ENCODE results near the gene SYNDIG1. TPM values are rescaled to one million over a fixed set of nuclear protein-coding genes. Genes with fewer than 3 reads are reported as not detected.

Gene SYNDIG1
- total RNA-seq, 1 experiment from 2014 or later: not detected

- no peak for DNase-seq
- no peak overlapping the region for H3K27ac ChIP-seq (ENCODE audit: low read length)
- H3K27me3 ChIP-seq (ENCODE audit: low read length): no peaks in the 10 kb centered on the region
- no peak overlapping the region for H3K9ac ChIP-seq (ENCODE audit: low read length)
- H3K79me2 ChIP-seq (ENCODE audit: low read length): no peaks in the 10 kb centered on the region
- H3K4me2 ChIP-seq (ENCODE audit: low read depth, low read length, poor library complexity, severe bottlenecking): no peak overlapping the region
- H2AFZ ChIP-seq (ENCODE audit: low read length): no peak overlapping the region
- H3K36me3 ChIP-seq (ENCODE audit: insufficient read depth, low read length): no peaks in the 10 kb centered on the region
- no peak overlapping the region for H3K4me3 ChIP-seq (ENCODE audit: low read length)
- no peaks in the 10 kb centered on the region for H3K9me2 ChIP-seq (replicated peaks; ENCODE audit: insufficient read depth, low read length)
- no peaks in the 10 kb centered on the region for H3K9me3 ChIP-seq (ENCODE audit: low read length)
- H3K4me1 ChIP-seq (ENCODE audit: low read length): peaks cover 17% of the 10 kb centered on the region
- H4K20me1 ChIP-seq (ENCODE audit: insufficient read depth, low read depth, low read length): peaks cover 18% of the 10 kb centered on the region; the same call in 1 of the 2 replicates
Measured at GRCh38 chr20:24676353-24676977, 207.0 kb downstream of the SYNDIG1 start.

GRCh38 chr20:24676978-24677370 lies 207.5 kb downstream of the SYNDIG1 start:
- Histone ChIP-seq H3K9me3 (ENCODE audit: low read length) (no peaks in the 10 kb centered on the region), H3K27ac (ENCODE audit: low read length) (no peak overlapping the region), H3K27me3 (ENCODE audit: low read length) (no peaks in the 10 kb centered on the region), H3K9me2 (replicated peaks; ENCODE audit: insufficient read depth, low read length) (no peaks in the 10 kb centered on the region), H3K79me2 (ENCODE audit: low read length) (no peaks in the 10 kb centered on the region), H2AFZ (ENCODE audit: low read length) (no peak overlapping the region), H3K36me3 (ENCODE audit: insufficient read depth, low read length) (no peaks in the 10 kb centered on the region), H4K20me1 (ENCODE audit: insufficient read depth, low read depth, low read length) (peaks cover 18% of the 10 kb centered on the region; the same call in 1 of the 2 replicates), H3K4me3 (ENCODE audit: low read length) (no peak overlapping the region), H3K9ac (ENCODE audit: low read length) (no peak overlapping the region), H3K4me1 (ENCODE audit: low read length) (peaks cover 14% of the 10 kb centered on the region), H3K4me2 (ENCODE audit: low read depth, low read length, poor library complexity, severe bottlenecking) (no peak overlapping the region)
- no peak for DNase-seq

GRCh38 chr20:24677626-24678315 lies 208.3 kb downstream of the SYNDIG1 start:
- H3K9ac ChIP-seq (ENCODE audit: low read length): no peak overlapping the region
- no peak overlapping the region for H3K4me2 ChIP-seq (ENCODE audit: low read depth, low read length, poor library complexity, severe bottlenecking)
- H3K27ac ChIP-seq (ENCODE audit: low read length): no peak overlapping the region
- no peak for DNase-seq
- no peaks in the 10 kb centered on the region for H3K27me3 ChIP-seq (ENCODE audit: low read length)
- no peaks in the 10 kb centered on the region for H3K79me2 ChIP-seq (ENCODE audit: low read length)
- H3K36me3 ChIP-seq (ENCODE audit: insufficient read depth, low read length): no peaks in the 10 kb centered on the region
- H3K4me3 ChIP-seq (ENCODE audit: low read length): no peak overlapping the region
- H3K4me1 ChIP-seq (ENCODE audit: low read length): peaks cover 9% of the 10 kb centered on the region
- no peaks in the 10 kb centered on the region for H3K9me2 ChIP-seq (replicated peaks; ENCODE audit: insufficient read depth, low read length)
- H2AFZ ChIP-seq (ENCODE audit: low read length): no peak overlapping the region
- no peaks in the 10 kb centered on the region for H3K9me3 ChIP-seq (ENCODE audit: low read length)
- peaks cover 18% of the 10 kb centered on the region; the same call in 1 of the 2 replicates for H4K20me1 ChIP-seq (ENCODE audit: insufficient read depth, low read depth, low read length)

- no peak for DNase-seq
- Histone ChIP-seq H4K20me1 (ENCODE audit: insufficient read depth, low read depth, low read length) (peaks cover 14% of the 10 kb centered on the region; the same call in 1 of the 2 replicates), H3K4me3 (ENCODE audit: low read length) (no peak overlapping the region), H3K4me2 (ENCODE audit: low read depth, low read length, poor library complexity, severe bottlenecking) (no peak overlapping the region), H3K9ac (ENCODE audit: low read length) (no peak overlapping the region), H3K27me3 (ENCODE audit: low read length) (no peaks in the 10 kb centered on the region), H3K79me2 (ENCODE audit: low read length) (no peaks in the 10 kb centered on the region), H3K27ac (ENCODE audit: low read length) (no peak overlapping the region), H3K36me3 (ENCODE audit: insufficient read depth, low read length) (no peaks in the 10 kb centered on the region), H2AFZ (ENCODE audit: low read length) (no peak overlapping the region), H3K9me3 (ENCODE audit: low read length) (no peaks in the 10 kb centered on the region), H3K9me2 (replicated peaks; ENCODE audit: insufficient read depth, low read length) (no peaks in the 10 kb centered on the region), H3K4me1 (ENCODE audit: low read length) (peaks cover 9% of the 10 kb centered on the region)
Measured at GRCh38 chr20:24678351-24679106, 209.1 kb downstream of the SYNDIG1 start.

GRCh38 chr20:24679448-24680047 lies 210.1 kb downstream of the SYNDIG1 start:
- Histone ChIP-seq H3K4me1 (ENCODE audit: low read length) (peaks cover 9% of the 10 kb centered on the region), H4K20me1 (ENCODE audit: insufficient read depth, low read depth, low read length) (peaks cover 10% of the 10 kb centered on the region; the same call in 1 of the 2 replicates), H3K4me2 (ENCODE audit: low read depth, low read length, poor library complexity, severe bottlenecking) (no peak overlapping the region), H3K36me3 (ENCODE audit: insufficient read depth, low read length) (no peaks in the 10 kb centered on the region), H3K27me3 (ENCODE audit: low read length) (no peaks in the 10 kb centered on the region), H2AFZ (ENCODE audit: low read length) (no peak overlapping the region), H3K79me2 (ENCODE audit: low read length) (no peaks in the 10 kb centered on the region), H3K9ac (ENCODE audit: low read length) (no peak overlapping the region), H3K9me3 (ENCODE audit: low read length) (no peaks in the 10 kb centered on the region), H3K27ac (ENCODE audit: low read length) (no peak overlapping the region), H3K9me2 (replicated peaks; ENCODE audit: insufficient read depth, low read length) (no peaks in the 10 kb centered on the region), H3K4me3 (ENCODE audit: low read length) (no peak overlapping the region)
- no peak for DNase-seq

GRCh38 chr20:24681634-24682495 lies 212.4 kb downstream of the SYNDIG1 start:
- no peak overlapping the region for H2AFZ ChIP-seq (ENCODE audit: low read length)
- H3K4me2 ChIP-seq (ENCODE audit: low read depth, low read length, poor library complexity, severe bottlenecking): no peak overlapping the region
- H3K9me2 ChIP-seq (replicated peaks; ENCODE audit: insufficient read depth, low read length): no peaks in the 10 kb centered on the region
- no peaks in the 10 kb centered on the region for H3K9me3 ChIP-seq (ENCODE audit: low read length)
- H3K4me3 ChIP-seq (ENCODE audit: low read length): no peak overlapping the region
- no peaks in the 10 kb centered on the region for H3K36me3 ChIP-seq (ENCODE audit: insufficient read depth, low read length)
- no peak for DNase-seq
- no peaks in the 10 kb centered on the region for H3K27me3 ChIP-seq (ENCODE audit: low read length)
- H3K79me2 ChIP-seq (ENCODE audit: low read length): no peaks in the 10 kb centered on the region
- no peak overlapping the region for H3K9ac ChIP-seq (ENCODE audit: low read length)
- peaks cover 9% of the 10 kb centered on the region for H3K4me1 ChIP-seq (ENCODE audit: low read length)
- H4K20me1 ChIP-seq (ENCODE audit: insufficient read depth, low read depth, low read length): peaks cover 7% of the 10 kb centered on the region; the same call in 1 of the 2 replicates
- no peak overlapping the region for H3K27ac ChIP-seq (ENCODE audit: low read length)

- 0 out of 2 replicates have a peak, but pooled peaks cover 4% of the 10 kb centered on the region for H4K20me1 ChIP-seq (ENCODE audit: insufficient read depth, low read depth, low read length)
- H2AFZ ChIP-seq (ENCODE audit: low read length): no peak overlapping the region
- H3K36me3 ChIP-seq (ENCODE audit: insufficient read depth, low read length): no peaks in the 10 kb centered on the region
- H3K4me2 ChIP-seq (ENCODE audit: low read depth, low read length, poor library complexity, severe bottlenecking): no peak overlapping the region
- no peaks in the 10 kb centered on the region for H3K9me3 ChIP-seq (ENCODE audit: low read length)
- no peak overlapping the region for H3K27ac ChIP-seq (ENCODE audit: low read length)
- H3K4me3 ChIP-seq (ENCODE audit: low read length): no peak overlapping the region
- peaks cover 9% of the 10 kb centered on the region for H3K4me1 ChIP-seq (ENCODE audit: low read length)
- H3K9me2 ChIP-seq (replicated peaks; ENCODE audit: insufficient read depth, low read length): no peaks in the 10 kb centered on the region
- H3K27me3 ChIP-seq (ENCODE audit: low read length): no peaks in the 10 kb centered on the region
- H3K79me2 ChIP-seq (ENCODE audit: low read length): no peaks in the 10 kb centered on the region
- DNase-seq: no peak
- no peak overlapping the region for H3K9ac ChIP-seq (ENCODE audit: low read length)
Measured at GRCh38 chr20:24682496-24682985, 213.1 kb downstream of the SYNDIG1 start.
